ENCODE data around the gene EIF2D. TPM values are rescaled to one million over a fixed set of nuclear protein-coding genes. Genes with fewer than 3 reads are reported as not detected.
A peak's percentile ranks its signal among the peaks of the same experiment; 100 is the strongest.

EIF2D gene
- total RNA-seq, 2 donors from 2014 or later, result 63.4 to 64.9 TPM

- Mint-ChIP-seq H3K27ac (peak overlapping the region; percentile 84), H3K36me3 (ENCODE audit: low read depth) (peaks cover 76% of the 10 kb centered on the region), H3K9me3 (no peaks in the 10 kb centered on the region), H3K4me3 (peak overlapping the region; percentile 84), H3K4me1 (peaks cover 35% of the 10 kb centered on the region), H3K27me3 (no peaks in the 10 kb centered on the region)
- ATAC-seq (replicated peaks), result no peak
These were observed 53.2 kb downstream of the EIF2D start for GRCh38 chr1:206558794-206559671.

- no peak for ATAC-seq (replicated peaks)
- peak overlapping the region; percentile 84 for H3K4me3 Mint-ChIP-seq
- peak overlapping the region; percentile 84 for H3K27ac Mint-ChIP-seq
- H3K27me3 Mint-ChIP-seq, result no peaks in the 10 kb centered on the region
- H3K9me3 Mint-ChIP-seq, result no peaks in the 10 kb centered on the region
- H3K36me3 Mint-ChIP-seq (ENCODE audit: low read depth), result peaks cover 65% of the 10 kb centered on the region
- peaks cover 37% of the 10 kb centered on the region for H3K4me1 Mint-ChIP-seq
These were observed 54.4 kb downstream of the EIF2D start for GRCh38 chr1:206557636-206558473.

- H3K9me3 Mint-ChIP-seq, result no peaks in the 10 kb centered on the region
- peaks cover 40% of the 10 kb centered on the region for H3K4me1 Mint-ChIP-seq
- peaks cover 56% of the 10 kb centered on the region for H3K36me3 Mint-ChIP-seq (ENCODE audit: low read depth)
These were observed 55.3 kb downstream of the EIF2D start for GRCh38 chr1:206556750-206557635.

GRCh38 chr1:206556047-206556749, 56.1 kb downstream of the EIF2D start:
- peak; percentile 69 for ATAC-seq (replicated peaks)
- H3K36me3 Mint-ChIP-seq (ENCODE audit: low read depth), result peaks cover 48% of the 10 kb centered on the region
- H3K9me3 Mint-ChIP-seq, result no peaks in the 10 kb centered on the region
- no peaks in the 10 kb centered on the region for H3K27me3 Mint-ChIP-seq
- peak overlapping the region; percentile 84 for H3K4me3 Mint-ChIP-seq
- H3K27ac Mint-ChIP-seq, result peak overlapping the region; percentile 84
- peaks cover 42% of the 10 kb centered on the region for H3K4me1 Mint-ChIP-seq

More at GRCh38 chr1:206556750-206557635, 55.3 kb downstream of the EIF2D start:
- peak overlapping the region; percentile 84 for H3K4me3 Mint-ChIP-seq
- peak; percentile 57 for ATAC-seq (replicated peaks)
- H3K27ac Mint-ChIP-seq, result peak overlapping the region; percentile 84
- no peaks in the 10 kb centered on the region for H3K27me3 Mint-ChIP-seq

- Mint-ChIP-seq H3K4me1 (peaks cover 38% of the 10 kb centered on the region), H3K27me3 (no peaks in the 10 kb centered on the region), H3K36me3 (ENCODE audit: low read depth) (peaks cover 41% of the 10 kb centered on the region), H3K4me3 (peak overlapping the region; percentile 84), H3K27ac (peak overlapping the region; percentile 84), H3K9me3 (no peaks in the 10 kb centered on the region)
- peak; percentile 18 for ATAC-seq (replicated peaks)
These were observed 56.8 kb downstream of the EIF2D start for GRCh38 chr1:206555473-206555935.

GRCh38 chr1:206554701-206555472, 57.4 kb downstream of the EIF2D start:
- peaks cover 38% of the 10 kb centered on the region for H3K4me1 Mint-ChIP-seq
- peaks cover 35% of the 10 kb centered on the region for H3K36me3 Mint-ChIP-seq (ENCODE audit: low read depth)
- H3K27ac Mint-ChIP-seq, result peak overlapping the region; percentile 84
- no peaks in the 10 kb centered on the region for H3K27me3 Mint-ChIP-seq
- no peaks in the 10 kb centered on the region for H3K9me3 Mint-ChIP-seq
- peak overlapping the region; percentile 84 for H3K4me3 Mint-ChIP-seq
- ATAC-seq (replicated peaks), result no peak

GRCh38 chr1:206554211-206554610, 58.1 kb downstream of the EIF2D start:
- H3K27ac Mint-ChIP-seq, result peak overlapping the region; percentile 84
- peak overlapping the region; percentile 84 for H3K4me3 Mint-ChIP-seq
- H3K9me3 Mint-ChIP-seq, result no peaks in the 10 kb centered on the region
- no peak for ATAC-seq (replicated peaks)
- H3K4me1 Mint-ChIP-seq, result peaks cover 38% of the 10 kb centered on the region
- peaks cover 28% of the 10 kb centered on the region for H3K36me3 Mint-ChIP-seq (ENCODE audit: low read depth)
- no peaks in the 10 kb centered on the region for H3K27me3 Mint-ChIP-seq

- Mint-ChIP-seq H3K4me3 (peak overlapping the region; percentile 84), H3K27ac (peak overlapping the region; percentile 84), H3K27me3 (no peaks in the 10 kb centered on the region), H3K36me3 (ENCODE audit: low read depth) (peaks cover 6% of the 10 kb centered on the region), H3K9me3 (no peaks in the 10 kb centered on the region), H3K4me1 (peaks cover 38% of the 10 kb centered on the region)
- ATAC-seq (replicated peaks), result peak; percentile 83
These were observed 60.3 kb downstream of the EIF2D start for GRCh38 chr1:206551986-206552326.

GRCh38 chr1:206551296-206551985, 60.8 kb downstream of the EIF2D start:
- Mint-ChIP-seq H3K36me3 (ENCODE audit: low read depth) (peaks cover 5% of the 10 kb centered on the region), H3K4me3 (peak overlapping the region; percentile 84), H3K27ac (peak overlapping the region; percentile 84), H3K27me3 (no peaks in the 10 kb centered on the region), H3K9me3 (no peaks in the 10 kb centered on the region), H3K4me1 (peaks cover 37% of the 10 kb centered on the region)
- ATAC-seq (replicated peaks), result no peak

GRCh38 chr1:206550446-206550845, 61.8 kb downstream of the EIF2D start:
- no peak overlapping the region for H3K4me3 Mint-ChIP-seq
- ATAC-seq (replicated peaks), result no peak
- no peaks in the 10 kb centered on the region for H3K9me3 Mint-ChIP-seq
- H3K27me3 Mint-ChIP-seq, result no peaks in the 10 kb centered on the region
- H3K4me1 Mint-ChIP-seq, result peaks cover 30% of the 10 kb centered on the region
- H3K36me3 Mint-ChIP-seq (ENCODE audit: low read depth), result no peaks in the 10 kb centered on the region
- no peak overlapping the region for H3K27ac Mint-ChIP-seq

GRCh38 chr1:206547104-206547503, 65.2 kb downstream of the EIF2D start:
- H3K36me3 Mint-ChIP-seq (ENCODE audit: low read depth), result no peaks in the 10 kb centered on the region
- no peak overlapping the region for H3K27ac Mint-ChIP-seq
- H3K4me1 Mint-ChIP-seq, result peaks cover 6% of the 10 kb centered on the region
- H3K4me3 Mint-ChIP-seq, result no peak overlapping the region
- no peaks in the 10 kb centered on the region for H3K9me3 Mint-ChIP-seq
- no peaks in the 10 kb centered on the region for H3K27me3 Mint-ChIP-seq
- no peak for ATAC-seq (replicated peaks)

- Mint-ChIP-seq H3K27ac (no peak overlapping the region), H3K4me1 (peaks cover 4% of the 10 kb centered on the region), H3K9me3 (no peaks in the 10 kb centered on the region), H3K36me3 (ENCODE audit: low read depth) (no peaks in the 10 kb centered on the region), H3K27me3 (no peaks in the 10 kb centered on the region), H3K4me3 (no peak overlapping the region)
- no peak for ATAC-seq (replicated peaks)
These were observed 66.9 kb downstream of the EIF2D start for GRCh38 chr1:206545351-206545750.

Measured in activated T-helper 17 cell treated with anti-CD3 and anti-CD28 coated beads, Interleukin-2, amount 50 U/mL, for 72 hours (primary cell).